AG04450 (cell line): ENCODE measurements around the gene HTR3D. TPM values are rescaled to one million over a fixed set of nuclear protein-coding genes. Genes with fewer than 3 reads are reported as not detected.
"Not testable (repeated sequence)": the region's sequence is repeated elsewhere in the genome, so short reads cannot be mapped to it uniquely, and the experiment has no call there.

ENCODE experiments used
- CTCF ChIA-PET: fragments of 300-600, 350-600 bp; formaldehyde crosslinking; extraction: SDS; loops from one replicate; lab custom pipeline; 2022; ENCODE audit warnings: antibody characterized with exemption, inconsistent platforms; lab: Charles Lee
- POLR2A ChIA-PET: fragments of 350-600 bp; formaldehyde crosslinking; extraction: SDS; loops from one replicate; lab custom pipeline; 2021; ENCODE audit warnings: antibody characterized with exemption, inconsistent platforms; lab: Yijun Ruan, JAX
- DNase-seq: peaks from one replicate; pipeline ENCODE4 v3.0.0-alpha.2; 2011; ENCODE audit warnings: low read depth, low spot score
- H3K27ac ChIP-seq: one replicate; pipeline ENCODE4 v1.5.1; 2012; ENCODE audit warnings: low read depth, low read length, control low read depth
- H3K27me3 ChIP-seq: one replicate; pipeline ENCODE4 v1.6.0; 2012; ENCODE audit warnings: low read length; ENCODE audit not compliant: control insufficient read depth, insufficient read depth
- H3K4me3 ChIP-seq: 2 replicates; pipeline ENCODE4 v1.5.1; 2011; ENCODE audit warnings: mild to moderate bottlenecking, low read depth, low read length, control low read depth
- H3K9me3 ChIP-seq: 2 replicates; pipeline ENCODE4 v1.5.1; 2012; ENCODE audit warnings: low read length; ENCODE audit not compliant: control insufficient read depth, insufficient read depth
- polyA plus RNA-seq: library from polyadenylated mRNA; depleted of rRNA; stranded (reverse); fragments of >200 nt; gene quantifications from 2 replicates; pipeline ENCODE4 v1.2.3, GENCODE V29; 2011
- TF ChIP-seq, protein P1 (sequence below): IDR thresholded peaks from 2 replicates; pipeline ENCODE4 v1.5.1; 2011; ENCODE audit warnings: low read depth, low read length, control low read depth, inconsistent platforms

Gene HTR3D
- polyA plus RNA-seq, 1 experiment: not detected

- DNase-seq: peak; percentile 36
- ChIA-PET POLR2A (interaction anchor here (0.5 to 1.1 kb wide), 3 partner anchors 9 to 28 kb away, joined by 3 to 4 read pairs (median 3); no protein-coding TSS in a partner anchor), CTCF (interaction anchor here (0.8 to 1.4 kb wide), 3 partner anchors 14 to 286 kb away, joined by 3 to 7 read pairs (median 6); partner anchors contain the start of gene ABCC5)
- H3K9me3 ChIP-seq: no peaks in the 10 kb centered on the region
- TF ChIP-seq, protein P1, sequence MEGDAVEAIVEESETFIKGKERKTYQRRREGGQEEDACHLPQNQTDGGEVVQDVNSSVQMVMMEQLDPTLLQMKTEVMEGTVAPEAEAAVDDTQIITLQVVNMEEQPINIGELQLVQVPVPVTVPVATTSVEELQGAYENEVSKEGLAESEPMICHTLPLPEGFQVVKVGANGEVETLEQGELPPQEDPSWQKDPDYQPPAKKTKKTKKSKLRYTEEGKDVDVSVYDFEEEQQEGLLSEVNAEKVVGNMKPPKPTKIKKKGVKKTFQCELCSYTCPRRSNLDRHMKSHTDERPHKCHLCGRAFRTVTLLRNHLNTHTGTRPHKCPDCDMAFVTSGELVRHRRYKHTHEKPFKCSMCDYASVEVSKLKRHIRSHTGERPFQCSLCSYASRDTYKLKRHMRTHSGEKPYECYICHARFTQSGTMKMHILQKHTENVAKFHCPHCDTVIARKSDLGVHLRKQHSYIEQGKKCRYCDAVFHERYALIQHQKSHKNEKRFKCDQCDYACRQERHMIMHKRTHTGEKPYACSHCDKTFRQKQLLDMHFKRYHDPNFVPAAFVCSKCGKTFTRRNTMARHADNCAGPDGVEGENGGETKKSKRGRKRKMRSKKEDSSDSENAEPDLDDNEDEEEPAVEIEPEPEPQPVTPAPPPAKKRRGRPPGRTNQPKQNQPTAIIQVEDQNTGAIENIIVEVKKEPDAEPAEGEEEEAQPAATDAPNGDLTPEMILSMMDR: no peak
- peak overlapping the region; percentile 62 for H3K27ac ChIP-seq
- no peak overlapping the region for H3K4me3 ChIP-seq
- H3K27me3 ChIP-seq: no peaks in the 10 kb centered on the region
Observed at GRCh38 chr3:184003187-184003967, 28.2 kb upstream of the HTR3D start.

DNA sequence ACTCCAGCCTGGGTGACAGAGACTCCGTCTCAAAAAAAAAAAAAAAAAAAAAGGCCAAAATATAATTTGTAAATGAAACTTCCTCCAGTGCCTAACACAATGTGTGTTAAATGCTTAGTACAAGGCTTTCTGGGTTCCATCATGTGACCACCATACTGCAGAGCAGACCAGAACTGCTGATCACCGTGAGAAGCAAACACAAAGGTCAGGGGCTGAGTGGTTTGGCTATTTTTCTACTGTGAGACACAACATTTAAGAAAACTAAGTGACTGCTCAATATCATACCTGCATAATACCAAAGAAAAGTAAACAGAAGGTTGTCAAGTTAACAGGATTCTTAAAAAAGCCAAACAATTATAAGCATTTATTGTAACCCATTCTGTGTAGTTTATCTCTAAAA is 27.1 kb upstream of the HTR3D start:
- H3K27ac ChIP-seq: no peak overlapping the region
- H3K4me3 ChIP-seq: no peak overlapping the region
- CTCF ChIA-PET: no interaction called here
- no peak for DNase-seq
- H3K27me3 ChIP-seq: no peaks in the 10 kb centered on the region
- TF ChIP-seq, protein P1: no peak
- H3K9me3 ChIP-seq: no peaks in the 10 kb centered on the region
- POLR2A ChIA-PET: no interaction called here

GRCh38 chr3:184005941-184006507 is 25.5 kb upstream of the HTR3D start:
- ChIA-PET CTCF (interaction anchor here (0.5 to 2.1 kb wide), 6 partner anchors 9 to 121 kb away, joined by 3 to 19 read pairs (median 5); partner anchors contain the start of genes ABCC5 and PARL), POLR2A (no interaction called here)
- no peak overlapping the region for H3K27ac ChIP-seq
- TF ChIP-seq, protein P1: no peak
- no peaks in the 10 kb centered on the region for H3K9me3 ChIP-seq
- no peaks in the 10 kb centered on the region for H3K27me3 ChIP-seq
- no peak overlapping the region for H3K4me3 ChIP-seq
- no peak for DNase-seq

GRCh38 chr3:184007143-184007813 is 24.3 kb upstream of the HTR3D start:
- CTCF ChIA-PET: interaction anchor here (1.5 to 2.1 kb wide), 3 partner anchors 9 to 123 kb away, joined by 4 to 19 read pairs (median 8); partner anchors contain the start of genes ABCC5 and PARL

DNA sequence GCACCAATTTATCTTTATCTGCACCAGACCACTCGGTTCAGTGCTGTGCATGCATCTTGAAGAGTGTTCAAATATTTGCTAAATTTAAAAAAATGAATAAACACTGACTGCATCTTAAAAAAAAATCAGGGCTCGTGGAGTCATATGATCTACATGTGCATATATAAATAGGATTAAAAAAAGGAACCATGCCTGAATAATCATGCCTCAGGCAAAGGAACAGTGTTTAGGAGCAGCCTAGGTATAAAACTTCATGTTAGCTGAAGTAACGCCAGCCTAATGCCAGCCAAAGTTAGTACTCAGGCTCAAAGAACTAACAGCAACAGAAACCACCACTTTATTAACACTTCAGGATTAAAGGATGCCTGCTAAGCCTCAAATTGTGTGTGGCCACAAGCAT is 23.4 kb upstream of the HTR3D start:
- H3K9me3 ChIP-seq: no peaks in the 10 kb centered on the region
- H3K4me3 ChIP-seq: no peak overlapping the region
- no peaks in the 10 kb centered on the region for H3K27me3 ChIP-seq
- no peak for DNase-seq
- ChIA-PET CTCF (interaction anchor here (2.1 kb wide), 1 partner anchor 10 kb away, joined by 19 read pairs; the partner anchor contains the start of gene ABCC5), POLR2A (interaction anchor here (1.3 kb wide), 1 partner anchor 10 kb away, joined by 4 read pairs; the partner anchor contains the start of gene ABCC5)
- H3K27ac ChIP-seq: no peak overlapping the region
- TF ChIP-seq, protein P1: no peak

More at GRCh38 chr3:184007143-184007813, 24.3 kb upstream of the HTR3D start:
- H3K27ac ChIP-seq, H3K4me3 ChIP-seq, H3K27me3 ChIP-seq, DNase-seq, H3K9me3 ChIP-seq: not testable (repeated sequence)
- POLR2A ChIA-PET: interaction anchor here (1.3 kb wide), 1 partner anchor 10 kb away, joined by 4 read pairs; the partner anchor contains the start of gene ABCC5
